ENCODE results near the gene TSPAN9.

Gene TSPAN9

DNA sequence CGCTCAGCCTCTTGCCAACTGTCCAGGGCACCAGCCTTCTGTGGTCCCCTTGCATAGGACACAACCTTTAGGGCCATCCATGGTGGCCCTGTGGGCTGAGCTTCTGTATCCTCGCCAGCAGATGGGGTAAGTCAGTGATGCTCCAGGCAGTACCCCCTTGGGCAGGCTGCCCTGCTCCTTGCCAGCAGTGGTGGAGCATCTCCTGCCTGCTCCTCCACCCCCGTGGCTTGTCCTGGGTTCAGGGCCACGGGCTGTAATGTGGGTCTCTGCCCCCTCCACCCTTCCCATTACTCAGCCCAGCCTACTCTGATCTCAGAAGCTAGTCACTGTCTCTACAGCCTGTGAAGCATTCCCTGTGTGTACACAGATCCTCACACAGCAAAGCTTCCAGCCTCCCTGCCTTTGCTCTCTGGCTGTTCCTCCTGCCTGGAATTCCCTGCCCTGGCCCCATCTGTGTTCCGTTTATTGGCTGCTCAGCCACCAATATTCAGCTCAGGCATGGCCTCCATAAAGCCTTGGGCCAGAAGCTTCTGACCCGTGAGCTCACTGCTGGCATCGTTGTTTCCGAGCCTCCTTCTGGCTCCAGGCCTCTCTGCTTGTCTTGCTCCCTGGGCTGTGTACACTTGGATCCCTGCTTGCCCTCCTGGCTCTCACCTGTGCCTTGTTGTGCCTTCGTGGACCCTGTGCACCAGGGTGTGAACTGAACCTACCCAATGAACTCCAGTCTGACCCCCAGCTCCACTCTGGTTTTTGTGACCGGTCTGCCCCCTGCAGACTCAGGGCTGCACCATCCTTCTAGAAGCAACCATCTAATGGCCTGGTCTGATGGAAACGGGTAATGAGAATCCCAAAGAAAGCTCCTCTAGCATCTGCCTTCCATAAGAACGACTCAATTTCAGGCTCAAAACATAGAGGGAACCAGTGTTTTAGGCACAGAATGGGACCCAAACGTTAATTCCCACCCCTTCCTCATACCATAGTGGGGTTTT, 236.8 kb downstream of the TSPAN9 start:
- DNase-seq (ENCODE audit: low read depth): peak; percentile 44
- TF ChIP-seq, protein P1, sequence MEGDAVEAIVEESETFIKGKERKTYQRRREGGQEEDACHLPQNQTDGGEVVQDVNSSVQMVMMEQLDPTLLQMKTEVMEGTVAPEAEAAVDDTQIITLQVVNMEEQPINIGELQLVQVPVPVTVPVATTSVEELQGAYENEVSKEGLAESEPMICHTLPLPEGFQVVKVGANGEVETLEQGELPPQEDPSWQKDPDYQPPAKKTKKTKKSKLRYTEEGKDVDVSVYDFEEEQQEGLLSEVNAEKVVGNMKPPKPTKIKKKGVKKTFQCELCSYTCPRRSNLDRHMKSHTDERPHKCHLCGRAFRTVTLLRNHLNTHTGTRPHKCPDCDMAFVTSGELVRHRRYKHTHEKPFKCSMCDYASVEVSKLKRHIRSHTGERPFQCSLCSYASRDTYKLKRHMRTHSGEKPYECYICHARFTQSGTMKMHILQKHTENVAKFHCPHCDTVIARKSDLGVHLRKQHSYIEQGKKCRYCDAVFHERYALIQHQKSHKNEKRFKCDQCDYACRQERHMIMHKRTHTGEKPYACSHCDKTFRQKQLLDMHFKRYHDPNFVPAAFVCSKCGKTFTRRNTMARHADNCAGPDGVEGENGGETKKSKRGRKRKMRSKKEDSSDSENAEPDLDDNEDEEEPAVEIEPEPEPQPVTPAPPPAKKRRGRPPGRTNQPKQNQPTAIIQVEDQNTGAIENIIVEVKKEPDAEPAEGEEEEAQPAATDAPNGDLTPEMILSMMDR (conservative IDR thresholded peaks at IDR 0.05; ENCODE audit: low read depth, low read length): peak; percentile 61
- no peak overlapping the region for H3K4me3 ChIP-seq (ENCODE audit: low read depth, low read length)

DNA sequence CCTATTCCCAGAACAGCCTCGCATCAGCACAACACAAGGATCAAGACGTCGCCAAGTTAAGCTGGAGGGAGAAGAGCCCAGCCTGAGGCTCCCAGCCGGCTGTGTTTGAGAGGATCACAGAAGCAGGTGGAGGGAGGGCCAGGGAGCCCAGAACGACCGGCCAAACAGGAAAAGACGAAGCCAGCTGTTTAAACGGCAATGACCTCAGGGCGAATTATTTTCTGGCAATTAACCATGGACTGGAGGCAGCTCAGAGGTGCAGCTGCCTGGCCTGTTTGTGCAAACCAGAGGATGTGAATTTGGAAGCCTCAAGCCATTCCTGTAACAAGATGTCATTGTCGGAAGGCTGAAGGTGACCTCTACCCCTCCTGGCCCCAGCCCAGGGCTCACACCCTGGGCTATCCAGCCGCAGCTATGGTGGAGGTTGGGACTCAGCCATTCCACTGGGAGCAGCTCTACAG, 238.1 kb downstream of the TSPAN9 start:
- DNase-seq (ENCODE audit: low read depth): peak; percentile 69
- no peak overlapping the region for H3K4me3 ChIP-seq (ENCODE audit: low read depth, low read length)
- TF ChIP-seq, protein P1 (conservative IDR thresholded peaks at IDR 0.05; ENCODE audit: low read depth, low read length): no peak

DNA sequence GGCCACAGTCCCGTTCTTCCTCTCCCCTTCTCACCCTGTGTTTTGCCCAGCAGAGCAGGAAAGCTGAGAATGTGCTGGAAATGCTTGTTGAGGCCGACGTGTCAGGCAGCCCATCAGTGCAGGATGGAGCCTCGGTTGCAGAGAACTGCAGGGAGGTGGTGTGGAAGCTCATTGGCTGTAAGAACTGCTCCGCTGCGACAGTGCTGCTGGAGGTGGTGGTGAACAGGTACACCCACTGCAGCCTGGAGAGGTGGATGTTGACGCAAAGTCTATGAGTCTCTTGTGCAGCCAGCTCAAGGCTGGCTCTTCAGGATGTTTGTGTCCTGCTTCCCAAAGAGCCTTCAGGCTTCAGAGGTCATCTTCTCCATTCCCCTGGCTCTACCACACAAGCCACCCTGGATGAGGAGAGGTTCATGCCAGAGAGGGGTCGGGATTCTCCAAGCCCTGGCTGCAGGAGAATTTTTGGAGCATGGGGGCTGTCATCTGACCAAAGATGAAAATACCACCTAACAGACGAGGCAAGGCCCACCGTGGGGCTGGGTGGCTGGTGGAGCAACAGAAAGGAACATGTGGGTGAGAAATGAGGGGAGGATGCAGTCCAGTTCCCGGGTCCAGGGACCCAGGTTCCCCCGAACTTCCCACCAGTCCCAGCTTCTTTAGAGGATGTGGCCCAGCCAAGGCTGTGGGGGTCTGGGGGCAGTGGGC, 239.7 kb downstream of the TSPAN9 start:
- H3K4me3 ChIP-seq (ENCODE audit: low read depth, low read length): no peak overlapping the region
- TF ChIP-seq, protein P1 (conservative IDR thresholded peaks at IDR 0.05; ENCODE audit: low read depth, low read length): no peak
- DNase-seq (ENCODE audit: low read depth): no peak

DNA sequence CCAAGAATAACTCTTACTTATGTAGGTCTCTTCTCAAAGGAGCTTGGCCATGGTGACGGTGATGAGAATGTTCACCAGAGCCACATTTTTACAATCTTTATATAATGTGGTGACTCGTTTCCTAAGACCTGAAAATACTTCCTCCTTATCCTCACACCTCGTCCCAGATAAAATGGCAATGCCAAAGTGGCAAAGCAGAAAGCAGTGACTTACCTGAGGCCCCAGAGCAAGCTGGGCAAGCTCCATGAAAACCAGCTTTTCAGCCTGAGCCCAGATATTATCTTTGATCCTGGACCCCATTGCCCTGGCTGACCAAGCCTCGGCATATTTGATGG, 240.3 kb downstream of the TSPAN9 start:
- TF ChIP-seq, protein P1 (conservative IDR thresholded peaks at IDR 0.05; ENCODE audit: low read depth, low read length): no peak
- no peak for DNase-seq (ENCODE audit: low read depth)
- no peak overlapping the region for H3K4me3 ChIP-seq (ENCODE audit: low read depth, low read length)

DNA sequence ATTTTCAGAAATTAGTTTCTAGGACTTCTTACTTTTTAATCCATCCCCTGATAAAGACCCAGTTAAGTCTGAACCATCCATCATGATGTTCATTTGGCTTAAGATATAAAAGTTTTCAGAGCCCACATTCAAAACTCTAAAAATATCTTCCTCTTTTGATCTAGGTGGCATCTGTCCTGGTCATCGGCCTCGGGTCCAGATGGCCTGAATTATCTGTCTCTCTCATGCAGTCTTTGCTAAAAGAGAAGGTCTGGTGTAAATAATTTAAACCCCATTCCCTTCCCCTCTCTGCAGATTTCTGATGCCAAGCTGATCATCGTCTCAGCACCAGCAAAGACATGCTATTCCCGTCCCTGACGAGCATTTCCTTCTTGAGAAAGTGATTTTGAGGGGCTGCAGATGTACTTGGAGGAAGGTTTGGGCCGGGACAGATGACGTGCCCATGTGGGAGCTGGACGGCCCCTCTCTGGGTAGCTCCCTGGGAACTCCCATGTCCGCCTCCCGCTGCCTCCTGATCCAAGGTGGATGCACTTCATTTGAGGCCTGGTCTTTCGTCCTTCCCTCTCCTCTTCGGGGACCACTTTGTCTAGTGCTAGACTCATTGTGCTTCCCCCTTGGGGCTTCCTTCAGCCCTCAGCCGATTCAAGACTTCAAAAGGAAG, 240.8 kb downstream of the TSPAN9 start:
- TF ChIP-seq, protein P1 (conservative IDR thresholded peaks at IDR 0.05; ENCODE audit: low read depth, low read length): no peak
- H3K4me3 ChIP-seq (ENCODE audit: low read depth, low read length): no peak overlapping the region
- no peak for DNase-seq (ENCODE audit: low read depth)

DNA sequence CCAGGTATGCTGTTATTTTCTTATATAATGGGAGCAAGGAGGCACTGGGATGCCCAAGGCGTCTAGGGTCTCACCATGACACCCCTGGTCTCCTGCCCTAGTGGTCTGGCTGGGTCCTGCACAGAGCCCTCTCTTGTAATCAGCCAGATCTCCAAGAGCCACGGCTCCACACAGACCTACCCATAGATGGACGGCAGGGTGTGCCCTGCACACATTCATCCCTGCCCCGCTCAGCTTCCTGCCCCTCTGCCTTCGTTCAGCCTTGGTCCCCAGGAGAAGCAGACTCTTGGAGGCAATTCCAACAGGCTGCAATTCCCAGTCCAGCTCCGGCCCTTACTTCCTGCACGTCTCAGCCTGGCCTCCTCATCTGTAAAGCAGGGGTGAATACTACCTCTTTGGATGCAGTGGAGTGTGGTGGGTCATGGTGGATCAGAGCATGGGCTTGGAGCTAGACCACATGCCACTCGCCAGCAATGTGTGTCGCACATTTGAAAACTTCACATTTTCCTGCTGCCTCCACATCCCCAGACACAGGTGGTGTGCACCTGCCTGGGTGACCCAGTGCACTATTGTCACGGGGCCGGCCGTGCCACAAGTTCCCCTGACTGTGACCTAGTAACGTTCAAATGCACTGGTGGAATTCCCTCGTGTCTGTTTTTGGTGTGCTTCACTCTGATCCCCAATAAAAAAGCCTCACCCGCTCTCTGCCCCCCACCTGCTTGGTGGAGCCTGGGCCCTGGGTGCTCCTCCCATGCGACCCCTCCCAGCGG, 242.7 kb downstream of the TSPAN9 start:
- no peak for DNase-seq (ENCODE audit: low read depth)
- TF ChIP-seq, protein P1 (conservative IDR thresholded peaks at IDR 0.05; ENCODE audit: low read depth, low read length): no peak
- no peak overlapping the region for H3K4me3 ChIP-seq (ENCODE audit: low read depth, low read length)
